HG02623 (cell line): ENCODE data around the gene PDGFD.

Source experiments
- ATAC-seq: cut with Tn5 transposase; IDR thresholded peaks from one replicate; pipeline ENCODE4 v1.9.1; 2021; ENCODE audit warnings: moderate library complexity; ENCODE audit not compliant: unreplicated experiment

Gene PDGFD

GRCh38 chr11:103894034-103894433, 269.9 kb downstream of the PDGFD start:
- ATAC-seq, result no peak

- no peak for ATAC-seq
Measured at GRCh38 chr11:103893371-103893770, 270.6 kb downstream of the PDGFD start.

DNA sequence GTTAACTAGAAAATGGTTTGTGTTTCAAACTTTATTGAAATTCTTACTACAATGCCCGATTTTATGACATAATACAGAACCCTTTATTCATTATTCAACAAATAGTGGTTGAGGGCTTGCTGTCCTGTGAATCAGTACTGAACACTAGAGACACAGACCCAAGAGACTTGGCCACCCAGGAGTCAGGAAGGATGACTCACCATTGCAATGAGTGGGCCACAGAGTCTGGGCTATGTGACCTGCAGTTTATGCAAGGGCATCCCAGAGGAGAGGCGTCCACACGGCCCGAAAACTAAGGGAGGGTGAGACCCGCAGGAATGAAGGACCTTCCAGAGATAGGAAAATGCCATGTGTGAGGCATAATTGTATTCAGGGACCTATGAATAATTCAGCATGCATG, 271.3 kb downstream of the PDGFD start:
- no peak for ATAC-seq

DNA sequence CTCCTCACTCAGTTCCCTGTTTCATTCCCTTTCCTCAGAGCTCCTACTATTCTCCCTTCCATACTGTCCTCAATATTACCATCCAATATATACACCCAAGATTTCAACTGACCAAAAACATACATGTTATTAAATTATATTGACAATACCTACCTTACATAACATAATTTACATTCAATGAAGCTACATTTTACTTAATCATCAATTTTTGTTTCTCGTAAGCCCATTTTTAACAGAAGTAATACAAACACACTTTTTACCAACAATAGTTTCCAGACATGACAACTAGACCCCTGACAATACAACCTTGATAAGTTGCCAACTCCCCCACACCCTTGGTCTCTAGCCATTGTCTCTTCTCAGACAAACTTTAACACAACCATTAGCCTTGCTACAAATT, 273.3 kb downstream of the PDGFD start:
- ATAC-seq, result no peak

DNA sequence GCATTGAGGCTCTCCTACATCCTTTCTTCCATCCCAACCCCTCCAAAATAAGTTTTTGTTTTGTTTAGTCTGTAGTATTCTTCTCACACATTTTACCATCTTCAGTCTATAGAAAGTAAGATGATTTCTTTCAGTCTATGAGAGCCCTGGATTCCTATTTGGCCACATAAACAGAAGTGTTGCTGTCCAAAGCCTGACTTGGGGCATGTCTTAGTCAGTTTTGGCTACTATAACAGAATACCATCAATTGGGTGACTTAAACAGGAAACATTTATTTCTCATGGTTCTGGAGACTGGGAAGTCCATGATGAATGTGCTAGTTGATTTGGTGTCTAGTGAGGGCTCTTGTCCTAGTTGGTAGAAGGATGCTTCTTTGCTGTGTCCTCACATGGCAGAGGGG, 274.3 kb downstream of the PDGFD start:
- no peak for ATAC-seq

DNA sequence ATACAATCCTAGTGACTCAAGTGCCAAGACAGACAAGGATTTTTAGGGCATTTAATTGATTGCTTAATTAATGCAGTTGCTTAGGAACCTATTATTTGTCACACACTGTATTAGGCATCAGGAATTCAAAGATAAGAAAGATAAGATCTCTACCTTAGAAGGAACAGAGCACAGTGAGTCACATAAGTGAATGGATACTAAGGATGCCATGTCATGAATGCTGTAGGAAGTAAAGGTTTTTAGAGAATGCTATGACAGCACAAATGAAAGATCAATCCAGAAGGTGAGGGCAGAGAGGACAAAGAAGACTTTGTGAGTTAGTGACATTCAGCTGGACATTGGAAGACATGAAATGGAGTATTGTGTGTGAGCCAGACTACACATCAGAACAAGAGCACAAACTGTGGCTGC, 275.4 kb downstream of the PDGFD start:
- ATAC-seq, result no peak

DNA sequence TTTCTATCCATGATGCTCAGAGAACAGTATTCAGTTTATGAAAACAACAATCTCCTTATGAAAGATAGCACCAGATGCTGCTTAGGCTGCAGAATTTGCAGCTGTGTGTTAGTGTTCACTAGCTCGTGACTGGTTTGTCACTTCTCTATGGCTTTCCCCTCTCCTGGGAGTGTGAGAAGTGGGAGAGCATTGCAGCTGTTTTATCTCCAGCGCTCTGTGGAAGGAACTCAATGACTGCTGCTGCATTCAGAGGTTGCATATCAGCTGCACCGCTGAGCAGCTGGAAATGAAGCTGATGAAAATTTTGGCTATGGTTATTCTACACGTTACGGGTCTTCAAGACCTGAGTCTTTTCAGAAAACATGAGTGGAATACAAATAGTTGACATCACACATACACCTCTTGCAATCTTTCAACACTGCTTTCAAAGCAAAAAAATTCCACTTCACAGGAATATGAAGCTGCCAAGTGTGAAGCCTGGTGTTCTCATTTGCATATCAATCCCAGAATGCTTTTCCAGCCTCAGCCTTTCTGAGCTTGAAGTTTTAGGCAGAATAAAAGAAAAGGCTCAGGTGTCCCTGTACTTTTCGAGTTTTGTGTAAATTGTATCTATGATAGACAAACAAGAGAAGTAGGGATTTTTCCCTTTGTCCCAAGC, 276.8 kb downstream of the PDGFD start:
- peak; percentile 58 for ATAC-seq

DNA sequence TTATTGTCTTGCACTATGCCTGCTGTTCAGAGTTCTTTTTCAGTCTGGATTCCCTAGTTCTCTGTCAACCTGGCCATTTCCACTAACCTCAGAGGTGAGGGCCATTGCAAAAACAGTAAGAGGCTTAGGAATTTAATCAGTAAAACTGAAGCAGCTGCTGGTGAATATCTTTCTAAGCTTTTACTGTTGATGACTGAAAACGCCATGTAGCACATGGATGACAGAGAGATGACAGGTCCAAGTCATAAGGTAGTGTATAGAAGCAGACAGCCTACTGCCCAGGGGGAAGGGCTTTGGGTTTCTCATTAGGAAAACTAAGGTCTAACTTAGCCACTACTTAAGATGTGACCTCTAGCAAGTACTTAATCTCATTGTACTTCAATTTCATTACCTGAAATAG, 280.1 kb downstream of the PDGFD start:
- ATAC-seq, result no peak

DNA sequence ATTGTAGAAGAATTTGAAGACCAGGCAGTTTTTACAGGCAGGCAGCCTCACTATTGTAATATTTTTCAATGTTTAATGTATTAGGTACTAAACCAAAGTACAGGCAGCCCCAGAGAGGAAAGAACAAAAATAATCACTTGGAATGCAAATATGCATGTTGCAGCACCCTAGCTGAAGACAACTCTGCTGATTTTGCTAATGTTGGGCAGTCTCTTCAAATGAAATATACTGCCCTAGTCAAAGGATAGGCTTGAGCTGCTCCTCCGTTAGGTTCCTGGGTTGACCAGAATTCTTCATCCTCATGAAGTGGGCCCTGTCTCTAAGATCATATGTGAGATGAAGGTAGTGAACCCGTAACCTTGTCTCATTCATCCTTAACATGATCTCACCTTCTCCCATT, 280.7 kb downstream of the PDGFD start:
- ATAC-seq, result no peak

- ATAC-seq, result no peak
Measured at GRCh38 chr11:103881584-103881983, 282.4 kb downstream of the PDGFD start.

DNA sequence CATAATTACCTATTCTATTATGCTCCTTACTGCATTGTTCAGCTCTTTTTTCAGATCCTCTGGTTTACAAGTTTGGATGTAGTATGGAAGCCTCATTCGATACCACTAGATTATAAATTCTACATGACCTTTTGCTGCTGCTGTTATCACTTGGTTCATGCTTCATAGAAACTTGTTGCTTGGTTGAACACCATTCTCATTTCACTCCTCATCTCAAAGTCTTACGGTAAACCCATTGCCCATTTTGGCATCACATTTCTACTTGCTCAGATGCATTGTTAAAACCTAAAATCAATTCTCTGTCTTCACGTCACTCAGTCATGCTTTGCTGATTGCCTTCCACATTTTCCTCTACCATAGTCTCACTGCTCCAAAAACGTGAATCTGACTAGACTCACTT, 283.0 kb downstream of the PDGFD start:
- ATAC-seq, result peak; percentile 42

DNA sequence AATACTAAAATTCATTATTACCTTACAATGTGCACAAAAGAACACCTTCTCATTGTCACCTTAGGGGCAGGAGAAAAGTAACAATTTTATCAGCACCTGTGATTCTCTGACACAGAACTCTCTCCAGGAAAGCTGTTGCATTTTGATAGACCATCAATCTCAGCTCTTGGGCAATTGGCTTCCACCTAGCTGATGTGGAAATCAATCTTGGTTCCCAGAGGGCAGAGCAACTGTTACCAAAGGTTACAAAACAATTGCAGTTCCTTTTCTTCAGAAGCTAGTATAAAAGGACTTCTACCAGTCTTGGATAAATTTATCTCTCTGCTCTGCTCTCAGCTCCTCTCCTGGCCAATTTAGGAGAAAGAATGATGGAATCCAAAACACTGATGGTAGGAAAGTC, 285.3 kb downstream of the PDGFD start:
- no peak for ATAC-seq

- ATAC-seq, result no peak
Measured at GRCh38 chr11:103877221-103877620, 286.7 kb downstream of the PDGFD start.

GRCh38 chr11:103875855-103876510, 288.0 kb downstream of the PDGFD start:
- ATAC-seq, result peak; percentile 91

DNA sequence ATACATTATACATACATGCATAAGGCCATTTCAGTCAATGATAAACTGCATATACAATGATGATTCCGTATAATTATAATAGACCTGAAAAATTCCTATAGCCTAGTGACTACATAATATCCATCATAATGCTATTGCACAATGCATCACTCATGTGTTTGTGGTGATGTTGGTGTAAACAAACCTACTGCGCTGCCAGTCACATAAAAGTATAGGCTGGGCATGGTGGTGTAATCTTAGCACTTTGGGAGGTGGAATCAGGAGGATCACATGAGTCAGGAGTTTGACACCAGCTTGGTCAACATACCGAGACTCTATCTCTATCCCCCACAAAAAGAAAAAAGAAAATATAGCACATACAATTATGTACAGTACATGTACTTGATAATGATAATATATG, 291.2 kb downstream of the PDGFD start:
- no peak for ATAC-seq

DNA sequence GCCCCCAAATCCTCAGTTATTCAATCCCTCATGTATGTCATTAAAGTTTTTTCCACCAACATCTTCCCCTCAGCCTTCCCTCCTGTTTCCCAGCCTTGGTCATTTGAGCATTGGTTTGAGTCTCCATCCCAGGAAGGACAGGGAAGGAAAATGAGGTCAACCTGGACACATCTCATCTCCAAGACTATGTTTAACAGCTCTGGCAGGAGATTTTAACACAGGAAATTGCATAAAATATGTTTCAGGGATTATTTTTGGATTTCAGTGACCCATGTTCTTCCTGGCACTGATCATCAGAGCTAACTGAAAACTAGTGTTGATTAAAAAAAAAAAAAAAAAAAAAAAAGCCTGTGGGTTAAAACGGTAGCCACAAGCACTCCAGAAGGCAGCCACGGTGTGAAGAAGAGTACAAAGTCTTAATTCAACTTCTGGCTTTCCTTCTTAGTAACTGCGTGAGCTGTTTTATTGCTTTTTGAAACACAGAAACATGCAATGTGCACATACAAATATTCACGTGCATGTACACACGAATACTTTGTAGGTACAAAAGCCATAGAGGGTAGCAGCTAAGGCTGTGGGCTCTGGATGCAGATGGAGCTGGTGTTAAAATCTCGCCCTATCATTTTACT, 291.9 kb downstream of the PDGFD start:
- no peak for ATAC-seq

DNA sequence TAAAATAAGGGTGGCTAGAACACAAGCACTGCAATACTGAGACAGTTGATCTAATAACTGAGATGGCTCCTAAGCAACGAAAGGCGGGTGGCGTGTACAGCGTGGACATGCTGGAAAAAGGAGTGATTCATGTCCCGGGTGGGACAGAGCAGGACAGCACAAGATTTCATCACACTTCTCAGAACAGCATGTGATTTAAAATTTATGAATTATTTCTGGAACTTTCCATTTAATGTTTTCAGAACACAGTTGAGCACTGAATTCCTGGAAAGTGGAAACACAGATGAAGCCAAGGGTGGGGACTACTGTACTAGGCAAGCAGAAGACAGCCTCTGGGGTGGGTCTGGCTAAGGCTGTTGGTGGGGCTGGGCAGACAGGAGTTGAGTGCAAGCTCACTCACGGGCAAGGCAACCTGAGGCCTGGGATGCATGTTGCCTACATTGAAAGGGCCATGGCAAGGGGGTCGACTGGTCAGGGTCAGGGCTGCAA, 293.1 kb downstream of the PDGFD start:
- no peak for ATAC-seq

DNA sequence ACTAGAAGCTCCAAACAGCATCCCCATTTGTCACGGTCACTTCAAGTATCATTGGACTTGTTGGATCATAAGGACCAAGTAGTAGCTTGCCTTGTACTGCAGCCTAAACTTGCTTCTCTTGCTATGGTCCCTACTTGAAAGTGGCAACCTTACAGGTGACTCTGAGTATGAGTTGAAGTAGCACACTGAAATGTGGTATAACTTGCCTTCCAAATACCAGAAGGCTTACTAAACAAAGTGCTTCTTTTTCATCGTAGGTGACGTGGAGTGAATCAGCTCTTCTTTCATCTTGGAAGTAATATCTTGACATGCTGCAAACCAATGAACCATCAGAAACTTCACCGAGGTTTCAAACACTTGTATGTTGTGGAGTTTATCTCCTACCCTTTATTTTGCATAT, 296.5 kb downstream of the PDGFD start:
- no peak for ATAC-seq

DNA sequence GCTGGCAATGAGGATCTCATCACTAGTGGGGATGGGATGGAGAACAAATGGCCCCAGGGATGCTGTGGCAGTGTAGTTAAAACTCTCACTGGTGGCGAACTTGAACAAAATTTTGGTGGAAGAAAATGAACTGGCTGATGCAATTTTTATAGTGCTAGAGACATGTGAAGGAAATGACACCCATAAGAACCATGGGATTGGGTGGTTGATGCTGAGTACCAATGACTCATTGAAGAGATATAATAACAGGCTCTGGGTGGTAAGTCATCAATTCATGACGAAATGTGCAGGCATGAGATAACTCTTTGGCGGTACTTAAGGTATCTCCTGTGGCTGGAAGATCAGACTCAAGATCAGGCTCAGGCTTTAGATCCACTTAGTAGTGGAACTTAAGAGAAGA, 300.4 kb downstream of the PDGFD start:
- no peak for ATAC-seq

DNA sequence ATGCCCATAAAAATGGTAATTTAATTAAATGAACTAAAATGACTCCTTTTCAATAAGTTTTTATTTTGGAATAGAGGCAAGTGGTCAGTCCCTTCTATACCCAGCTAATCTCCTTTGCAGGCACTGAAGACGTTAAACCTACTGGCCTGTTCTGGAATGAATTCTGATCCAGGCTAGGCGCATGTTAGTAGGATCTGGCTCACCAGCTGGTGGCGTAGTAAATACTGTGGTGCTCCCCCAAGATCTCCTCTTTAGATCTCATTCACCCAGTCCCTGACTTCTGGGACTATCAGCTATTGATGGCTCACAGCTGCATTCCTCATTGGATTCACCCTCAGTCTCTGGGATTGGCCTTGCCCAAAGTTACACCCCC, 301.2 kb downstream of the PDGFD start:
- ATAC-seq, result no peak

GRCh38 chr11:103862094-103862801, 301.7 kb downstream of the PDGFD start:
- peak; percentile 83 for ATAC-seq
